A549 (cell line): ENCODE measurements around the gene DNMT3A. TPM values are rescaled to one million over a fixed set of nuclear protein-coding genes. Genes with fewer than 3 reads are reported as not detected.
A peak's percentile ranks its signal among the peaks of the same experiment; 100 is the strongest.

Experiments used
- ATOH8 ChIP-seq: fragments of 250-450 bp; sonication (Bioruptor Pico); IDR thresholded peaks from 2 replicates; pipeline ENCODE4 v1.5.0; 2020; ENCODE audit warnings: low read depth, mild to moderate bottlenecking, moderate library complexity
- CBX2 ChIP-seq: fragments of 200-600 bp; sonication (generic); IDR thresholded peaks from 2 replicates; pipeline ENCODE4 v1.6.1; 2016; ENCODE audit warnings: low read depth, mild to moderate bottlenecking, borderline replicate concordance
- CBX8 ChIP-seq: fragments of 200-600 bp; sonication (generic); IDR thresholded peaks from 2 replicates; pipeline ENCODE4 v1.6.1; 2016
- CHD4 ChIP-seq: fragments of 200-600 bp; sonication (generic); IDR thresholded peaks from 2 replicates; pipeline ENCODE4 v1.6.1; 2016; ENCODE audit warnings: antibody characterized with exemption, mild to moderate bottlenecking, borderline replicate concordance
- EP300 ChIP-seq, 2 experiments: fragments of >200 bp; sonication (Bioruptor Twin); formaldehyde crosslinking; IDR thresholded peaks; 2 replicates in 1 of 2; 3 replicates in 1 of 2; pipeline ENCODE4 v1.6.1; 2016 to 2017
- FOXS1 ChIP-seq: fragments of 250-450 bp; sonication (Bioruptor Pico); IDR thresholded peaks from 2 replicates; pipeline ENCODE4 v1.5.0; 2020; ENCODE audit warnings: mild to moderate bottlenecking, moderate library complexity
- HOXB13 ChIP-seq: fragments of 250-450 bp; sonication (Bioruptor Pico); IDR thresholded peaks from 2 replicates; pipeline ENCODE4 v1.5.0; 2020; ENCODE audit warnings: low read depth, mild to moderate bottlenecking, moderate library complexity
- HOXB5 ChIP-seq: fragments of 250-450 bp; sonication (Bioruptor Pico); IDR thresholded peaks from 2 replicates; pipeline ENCODE4 v1.5.0; 2020; ENCODE audit warnings: mild to moderate bottlenecking, moderate library complexity
- JUNB ChIP-seq: fragments of >200 bp; sonication (Bioruptor Twin); formaldehyde crosslinking; IDR thresholded peaks from 2 replicates; pipeline ENCODE4 v1.6.1; 2016
- KDM1A ChIP-seq: fragments of 200-600 bp; sonication (generic); IDR thresholded peaks from 2 replicates; pipeline ENCODE4 v1.6.1; 2016; ENCODE audit warnings: low read depth, mild to moderate bottlenecking
- MAX ChIP-seq: IDR thresholded peaks from 2 replicates; pipeline ENCODE4 v1.6.1; 2012
- MYC ChIP-seq: IDR thresholded peaks from 2 replicates; pipeline ENCODE4 v1.6.1; 2012; ENCODE audit warnings: mild to moderate bottlenecking, inconsistent platforms, low read length, improper control_type of control experiment, borderline replicate concordance
- PHF8 ChIP-seq: fragments of 200-600 bp; sonication (generic); IDR thresholded peaks from 2 replicates; pipeline ENCODE4 v1.6.1; 2016; ENCODE audit warnings: low read depth, mild to moderate bottlenecking, antibody characterized with exemption, moderate library complexity, borderline replicate concordance
- RAD21 ChIP-seq, 2 experiments: fragments of >200 bp in 1 of 2; sonication (Bioruptor Twin) in 1 of 2; formaldehyde crosslinking in 1 of 2; IDR thresholded peaks in 1 of 2; conservative IDR thresholded peaks in 1 of 2; 2 replicates in 1 of 2; 3 replicates in 1 of 2; pipeline ENCODE4 v1.6.1; 2012 to 2018; ENCODE audit warnings: inconsistent platforms in 1 of 2
- RFX5 ChIP-seq: fragments of 450-650 bp; IDR thresholded peaks from 2 replicates; pipeline ENCODE4 v1.7.1; 2014; ENCODE audit warnings: antibody characterized with exemption, mild to moderate bottlenecking, moderate library complexity
- SMC3 ChIP-seq: fragments of >200 bp; sonication (Bioruptor Twin); formaldehyde crosslinking; IDR thresholded peaks from 3 replicates; pipeline ENCODE4 v1.6.1; 2018; ENCODE audit warnings: inconsistent platforms
- TFCP2L1 ChIP-seq: fragments of 250-450 bp; sonication (Bioruptor Pico); IDR thresholded peaks from 2 replicates; pipeline ENCODE4 v1.5.0; 2021; ENCODE audit warnings: mild to moderate bottlenecking
- ZFP36 ChIP-seq: fragments of 450-650 bp; IDR thresholded peaks from 2 replicates; pipeline ENCODE4 v1.6.1; 2014; ENCODE audit warnings: borderline replicate concordance; ENCODE audit not compliant: partially characterized antibody
- ZSCAN20 ChIP-seq: fragments of 250-450 bp; sonication (Bioruptor Pico); IDR thresholded peaks from 2 replicates; pipeline ENCODE4 v1.8.0; 2022; ENCODE audit warnings: mild to moderate bottlenecking, moderate library complexity
- polyA plus RNA-seq, 4 experiments: library from polyadenylated mRNA; depleted of rRNA in 3 of 4; stranded (reverse); fragments of >200 nt; fragmentation: RNase III in 1 of 4; extraction: RNeasy Plus Mini Kit Qiagen cat#74134 plus additional on column Dnase treatment in 1 of 4; gene quantifications; 2 replicates in 3 of 4; 3 replicates in 1 of 4; pipeline ENCODE4 v1.2.3, GENCODE V29; 2011 to 2017
- TF ChIP-seq, protein P1 (sequence below): fragments of 250-450 bp; sonication (Bioruptor Pico); IDR thresholded peaks from 2 replicates; pipeline ENCODE4 v1.5.0; 2021; ENCODE audit warnings: mild to moderate bottlenecking, moderate library complexity, borderline replicate concordance
- TF ChIP-seq, protein P2 (sequence below): IDR thresholded peaks from 2 replicates; pipeline ENCODE4 v1.6.1; 2012; ENCODE audit warnings: low read depth, borderline replicate concordance
- TF ChIP-seq, protein P3 (sequence below): fragments of 200-600 bp; sonication (generic); IDR thresholded peaks from 2 replicates; pipeline ENCODE4 v1.6.1; 2016; ENCODE audit warnings: antibody characterized with exemption, mild to moderate bottlenecking, moderate library complexity

Gene DNMT3A
- polyA plus RNA-seq, 2 of the 4 experiments (the other 2 are of a cell fraction): 4.4 to 11.9 TPM

DNA sequence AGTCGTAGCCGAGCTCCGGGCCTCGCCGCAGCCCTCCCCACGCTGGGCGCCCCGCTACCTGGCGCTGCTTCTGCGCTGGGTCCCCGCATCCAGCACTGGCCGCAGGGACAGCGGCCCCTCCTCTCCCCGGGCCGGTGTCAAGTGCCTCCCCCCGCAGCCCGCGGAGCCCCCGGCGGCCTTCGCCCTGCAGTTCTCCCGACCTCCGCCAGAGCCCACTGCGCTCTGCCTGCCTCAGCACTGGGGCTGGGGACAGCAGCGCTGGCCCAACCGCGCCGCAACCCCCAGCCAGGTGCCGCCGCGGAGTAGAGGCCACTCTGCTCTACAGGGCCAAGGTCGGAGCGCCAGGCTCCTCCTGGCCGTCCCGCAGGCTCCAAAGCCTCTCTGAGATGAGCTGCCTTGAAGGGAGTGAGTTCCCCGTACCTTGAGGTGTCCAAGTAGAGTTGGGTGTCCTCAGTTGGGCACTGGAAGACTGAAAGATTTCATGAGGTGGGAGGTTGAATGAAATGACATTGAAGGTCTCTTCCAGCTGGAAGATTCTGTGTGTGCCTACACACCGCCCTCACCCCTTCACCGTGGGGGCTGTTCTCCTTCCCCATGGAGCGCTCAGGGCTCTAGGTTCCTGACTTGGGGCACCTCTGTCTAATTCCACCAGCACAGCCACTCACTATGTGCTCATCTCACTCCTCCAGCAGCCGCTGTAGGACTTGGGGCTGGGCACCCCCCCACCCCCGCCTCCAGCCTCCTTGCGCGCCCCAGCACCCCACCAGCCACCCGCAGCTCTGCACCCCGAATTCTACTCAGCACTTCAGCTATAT, 854 bp upstream of the DNMT3A start (continued):
- TF ChIP-seq RAD21 (conservative IDR thresholded peaks at IDR 0.05 in 1 of 2, IDR thresholded peaks at IDR 0.05 in 1 of 2) (peak; percentile 70 to 79), KDM1A (peak; percentile 37; the same call in 1 of the 2 replicates), JUNB (no peak), RFX5 (no peak), SMC3 (peak; percentile 77), TFCP2L1 (CRISPR knock-in tag) (no peak), CBX2 (no peak), MYC (no peak), FOXS1 (no peak), MAX (peak; percentile 51), HOXB13 (CRISPR knock-in tag) (peak; percentile 41; the same call in 1 of the 2 replicates), CHD4 (0 out of 2 replicates have a peak, but pooled peaks have one; percentile 47), ZSCAN20 (CRISPR knock-in tag) (no peak), CBX8 (no peak), EP300 (IDR thresholded peaks at IDR 0.05) (no peak), ZFP36 (no peak), HOXB5 (CRISPR knock-in tag) (peak; percentile 88), PHF8 (no peak), ATOH8 (CRISPR knock-in tag) (peak; percentile 81)
- TF ChIP-seq, protein P1, sequence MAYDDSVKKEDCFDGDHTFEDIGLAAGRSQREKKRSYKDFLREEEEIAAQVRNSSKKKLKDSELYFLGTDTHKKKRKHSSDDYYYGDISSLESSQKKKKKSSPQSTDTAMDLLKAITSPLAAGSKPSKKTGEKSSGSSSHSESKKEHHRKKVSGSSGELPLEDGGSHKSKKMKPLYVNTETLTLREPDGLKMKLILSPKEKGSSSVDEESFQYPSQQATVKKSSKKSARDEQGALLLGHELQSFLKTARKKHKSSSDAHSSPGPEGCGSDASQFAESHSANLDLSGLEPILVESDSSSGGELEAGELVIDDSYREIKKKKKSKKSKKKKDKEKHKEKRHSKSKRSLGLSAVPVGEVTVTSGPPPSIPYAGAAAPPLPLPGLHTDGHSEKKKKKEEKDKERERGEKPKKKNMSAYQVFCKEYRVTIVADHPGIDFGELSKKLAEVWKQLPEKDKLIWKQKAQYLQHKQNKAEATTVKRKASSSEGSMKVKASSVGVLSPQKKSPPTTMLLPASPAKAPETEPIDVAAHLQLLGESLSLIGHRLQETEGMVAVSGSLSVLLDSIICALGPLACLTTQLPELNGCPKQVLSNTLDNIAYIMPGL (CRISPR knock-in tag): peak; percentile 57; the same call in 1 of the 2 replicates
- TF ChIP-seq, protein P2, sequence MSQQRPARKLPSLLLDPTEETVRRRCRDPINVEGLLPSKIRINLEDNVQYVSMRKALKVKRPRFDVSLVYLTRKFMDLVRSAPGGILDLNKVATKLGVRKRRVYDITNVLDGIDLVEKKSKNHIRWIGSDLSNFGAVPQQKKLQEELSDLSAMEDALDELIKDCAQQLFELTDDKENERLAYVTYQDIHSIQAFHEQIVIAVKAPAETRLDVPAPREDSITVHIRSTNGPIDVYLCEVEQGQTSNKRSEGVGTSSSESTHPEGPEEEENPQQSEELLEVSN: no peak; the same call in 1 of the 2 replicates
- TF ChIP-seq, protein P3, sequence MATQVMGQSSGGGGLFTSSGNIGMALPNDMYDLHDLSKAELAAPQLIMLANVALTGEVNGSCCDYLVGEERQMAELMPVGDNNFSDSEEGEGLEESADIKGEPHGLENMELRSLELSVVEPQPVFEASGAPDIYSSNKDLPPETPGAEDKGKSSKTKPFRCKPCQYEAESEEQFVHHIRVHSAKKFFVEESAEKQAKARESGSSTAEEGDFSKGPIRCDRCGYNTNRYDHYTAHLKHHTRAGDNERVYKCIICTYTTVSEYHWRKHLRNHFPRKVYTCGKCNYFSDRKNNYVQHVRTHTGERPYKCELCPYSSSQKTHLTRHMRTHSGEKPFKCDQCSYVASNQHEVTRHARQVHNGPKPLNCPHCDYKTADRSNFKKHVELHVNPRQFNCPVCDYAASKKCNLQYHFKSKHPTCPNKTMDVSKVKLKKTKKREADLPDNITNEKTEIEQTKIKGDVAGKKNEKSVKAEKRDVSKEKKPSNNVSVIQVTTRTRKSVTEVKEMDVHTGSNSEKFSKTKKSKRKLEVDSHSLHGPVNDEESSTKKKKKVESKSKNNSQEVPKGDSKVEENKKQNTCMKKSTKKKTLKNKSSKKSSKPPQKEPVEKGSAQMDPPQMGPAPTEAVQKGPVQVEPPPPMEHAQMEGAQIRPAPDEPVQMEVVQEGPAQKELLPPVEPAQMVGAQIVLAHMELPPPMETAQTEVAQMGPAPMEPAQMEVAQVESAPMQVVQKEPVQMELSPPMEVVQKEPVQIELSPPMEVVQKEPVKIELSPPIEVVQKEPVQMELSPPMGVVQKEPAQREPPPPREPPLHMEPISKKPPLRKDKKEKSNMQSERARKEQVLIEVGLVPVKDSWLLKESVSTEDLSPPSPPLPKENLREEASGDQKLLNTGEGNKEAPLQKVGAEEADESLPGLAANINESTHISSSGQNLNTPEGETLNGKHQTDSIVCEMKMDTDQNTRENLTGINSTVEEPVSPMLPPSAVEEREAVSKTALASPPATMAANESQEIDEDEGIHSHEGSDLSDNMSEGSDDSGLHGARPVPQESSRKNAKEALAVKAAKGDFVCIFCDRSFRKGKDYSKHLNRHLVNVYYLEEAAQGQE: peak; percentile 99
